HepG2 (cell line): ENCODE results near the gene BCAP29. TPM values are rescaled to one million over a fixed set of nuclear protein-coding genes. Genes with fewer than 3 reads are reported as not detected.
A peak's percentile ranks its signal among the peaks of the same experiment; 100 is the strongest.

Experiments used
- ATF6 ChIP-seq: sonication (generic); formaldehyde crosslinking; conservative IDR thresholded peaks from 2 replicates; pipeline ENCODE4 v1.4.0; 2020; ENCODE audit warnings: missing genetic modification reagents
- CEBPG ChIP-seq: IDR thresholded peaks from 2 replicates; pipeline ENCODE4 v1.6.1; 2016
- CENPBD1 ChIP-seq: sonication (generic); formaldehyde crosslinking; IDR thresholded peaks from 2 replicates; pipeline ENCODE4 v1.8.0; 2022; ENCODE audit warnings: missing genetic modification reagents, low read depth, mild to moderate bottlenecking, borderline replicate concordance
- CENPT ChIP-seq: sonication (generic); formaldehyde crosslinking; IDR thresholded peaks from 2 replicates; pipeline ENCODE4 v1.8.0; 2022; ENCODE audit warnings: low read depth, mild to moderate bottlenecking, moderate library complexity, missing genetic modification reagents
- EED ChIP-seq: sonication (generic); formaldehyde crosslinking; IDR thresholded peaks from 2 replicates; pipeline ENCODE4 v1.5.0; 2020; ENCODE audit warnings: mild to moderate bottlenecking, missing genetic modification reagents
- HNF4G ChIP-seq, 2 experiments: sonication (generic) in 1 of 2; formaldehyde crosslinking in 1 of 2; IDR thresholded peaks; 2 replicates each; pipeline versions ENCODE4 v1.4.0 to v1.6.1; 2011 to 2020; ENCODE audit warnings: borderline replicate concordance in 2 of 2, low read depth in 2 of 2, mild to moderate bottlenecking in 2 of 2, low read length in 1 of 2, missing genetic modification reagents in 1 of 2, moderate library complexity in 1 of 2
- KMT2B ChIP-seq: IDR thresholded peaks from 2 replicates; pipeline ENCODE4 v1.6.1; 2016; ENCODE audit warnings: missing genetic modification reagents, missing compliant biosample characterization
- NR2C2 ChIP-seq: sonication (generic); formaldehyde crosslinking; IDR thresholded peaks from 2 replicates; pipeline ENCODE4 v1.4.0; 2020; ENCODE audit warnings: missing genetic modification reagents, mild to moderate bottlenecking, moderate library complexity, borderline replicate concordance
- SALL1 ChIP-seq: sonication (generic); formaldehyde crosslinking; IDR thresholded peaks from 2 replicates; pipeline ENCODE4 v1.8.0; 2022; ENCODE audit warnings: mild to moderate bottlenecking, missing genetic modification reagents
- TCF12 ChIP-seq, 2 experiments: fragments of 450-650 bp in 1 of 2; sonication (generic) in 1 of 2; formaldehyde crosslinking in 1 of 2; IDR thresholded peaks; 2 replicates each; pipeline versions ENCODE4 v1.6.1 to v1.8.0; 2017 to 2022; ENCODE audit warnings: antibody characterized with exemption in 1 of 2, mild to moderate bottlenecking in 1 of 2, missing genetic modification reagents in 1 of 2, moderate library complexity in 1 of 2
- ZIK1 ChIP-seq: sonication (generic); formaldehyde crosslinking; IDR thresholded peaks from 2 replicates; pipeline ENCODE4 v1.5.0; 2020; ENCODE audit warnings: mild to moderate bottlenecking, low read depth, missing genetic modification reagents, borderline replicate concordance
- ZMYM4 ChIP-seq: sonication (generic); formaldehyde crosslinking; IDR thresholded peaks from 2 replicates; pipeline ENCODE4 v1.8.1; 2023; ENCODE audit warnings: mild to moderate bottlenecking, missing genetic modification reagents
- ZNF430 ChIP-seq: sonication (generic); formaldehyde crosslinking; IDR thresholded peaks from 2 replicates; pipeline ENCODE4 v1.9.0; 2021; ENCODE audit warnings: mild to moderate bottlenecking, missing genetic modification reagents
- ZNF558 ChIP-seq: sonication (generic); formaldehyde crosslinking; IDR thresholded peaks from 2 replicates; pipeline ENCODE4 v1.9.0; 2022; ENCODE audit warnings: mild to moderate bottlenecking, missing genetic modification reagents, borderline replicate concordance
- ZNF576 ChIP-seq: sonication (generic); formaldehyde crosslinking; IDR thresholded peaks from 2 replicates; pipeline ENCODE4 v1.4.0; 2020; ENCODE audit warnings: mild to moderate bottlenecking, missing genetic modification reagents
- ZNF790 ChIP-seq: sonication (generic); formaldehyde crosslinking; IDR thresholded peaks from 2 replicates; pipeline ENCODE4 v1.8.0; 2022; ENCODE audit warnings: missing genetic modification reagents, mild to moderate bottlenecking, borderline replicate concordance
- polyA plus RNA-seq, 8 experiments: library from polyadenylated mRNA; depleted of rRNA in 3 of 8; stranded (reverse) in 7 of 8; unstranded in 1 of 8; fragments of >200 nt; fragmentation: Illumina TruSeq in 4 of 8; extraction: Trizol in 4 of 8; gene quantifications; 2 replicates each; pipeline versions ENCODE4 v1.2.1 to v1.2.3, GENCODE V29; 2011 to 2016; ENCODE audit warnings: low read depth in 4 of 8, missing spikeins in 1 of 8, mixed read lengths in 1 of 8; ENCODE audit not compliant: insufficient read depth in 1 of 8
- total RNA-seq, 5 experiments: library from RNA; depleted of rRNA; stranded (reverse); fragments of >200 nt; fragmentation: Illumina TruSeq; extraction: Trizol; gene quantifications; 2 replicates each; pipeline ENCODE4 v1.2.3, GENCODE V29; 2016; ENCODE audit warnings: low read depth in 1 of 5
- TF ChIP-seq, protein P1 (sequence below): sonication (generic); formaldehyde crosslinking; conservative IDR thresholded peaks from 2 replicates; pipeline ENCODE4 v1.8.0; 2022; ENCODE audit warnings: mild to moderate bottlenecking, moderate library complexity, missing genetic modification reagents
- TF ChIP-seq, protein P2 (sequence below): sonication (generic); formaldehyde crosslinking; IDR thresholded peaks from 2 replicates; pipeline ENCODE4 v1.5.1; 2020; ENCODE audit warnings: mild to moderate bottlenecking, missing genetic modification reagents, moderate library complexity

The BCAP29 gene
- total and polyA plus RNA-seq, 2 of the 13 experiments (the other 11 are each of a cell fraction or from before 2014, with no cell fraction given): 15.3 to 35.6 TPM

GRCh38 chr7:107579885-107580715 is at the start of gene BCAP29 (continued):
- TF ChIP-seq SALL1 (peak; percentile 73), ZIK1 (0 out of 2 replicates have a peak, but pooled peaks have one; percentile 64), CENPBD1 (CRISPR knock-in tag) (no peak), NR2C2 (CRISPR knock-in tag) (peak; percentile 67; the same call in 1 of the 2 replicates), ATF6 (no peak), ZNF430 (CRISPR knock-in tag) (peak; percentile 36; the same call in 1 of the 2 replicates), ZNF558 (CRISPR knock-in tag) (0 out of 2 replicates have a peak, but pooled peaks have one; percentile 52), CENPT (CRISPR knock-in tag) (no peak), CEBPG (CRISPR knock-in tag) (0 out of 2 replicates have a peak, but pooled peaks have one; percentile 8), HNF4G (IDR thresholded peaks at IDR 0.05; ENCODE audit: borderline replicate concordance, low read depth, low read length) (peak; percentile 35; the same call in 1 of the 2 replicates), HNF4G (CRISPR knock-in tag; IDR thresholded peaks at IDR 0.05; ENCODE audit: borderline replicate concordance, low read depth) (peak; percentile 49; the same call in 1 of the 2 replicates), EED (CRISPR knock-in tag) (peak; percentile 56; the same call in 1 of the 2 replicates), ZNF790 (CRISPR knock-in tag) (no peak; the same call in 1 of the 2 replicates), KMT2B (CRISPR knock-in tag) (peak; percentile 69), ZNF576 (CRISPR knock-in tag) (no peak), ZMYM4 (CRISPR knock-in tag) (peak; percentile 78), TCF12 (IDR thresholded peaks at IDR 0.05) (no peak), TCF12 (CRISPR knock-in tag; IDR thresholded peaks at IDR 0.05) (0 out of 2 replicates have a peak, but pooled peaks have one; percentile 61)
- TF ChIP-seq, protein P1, sequence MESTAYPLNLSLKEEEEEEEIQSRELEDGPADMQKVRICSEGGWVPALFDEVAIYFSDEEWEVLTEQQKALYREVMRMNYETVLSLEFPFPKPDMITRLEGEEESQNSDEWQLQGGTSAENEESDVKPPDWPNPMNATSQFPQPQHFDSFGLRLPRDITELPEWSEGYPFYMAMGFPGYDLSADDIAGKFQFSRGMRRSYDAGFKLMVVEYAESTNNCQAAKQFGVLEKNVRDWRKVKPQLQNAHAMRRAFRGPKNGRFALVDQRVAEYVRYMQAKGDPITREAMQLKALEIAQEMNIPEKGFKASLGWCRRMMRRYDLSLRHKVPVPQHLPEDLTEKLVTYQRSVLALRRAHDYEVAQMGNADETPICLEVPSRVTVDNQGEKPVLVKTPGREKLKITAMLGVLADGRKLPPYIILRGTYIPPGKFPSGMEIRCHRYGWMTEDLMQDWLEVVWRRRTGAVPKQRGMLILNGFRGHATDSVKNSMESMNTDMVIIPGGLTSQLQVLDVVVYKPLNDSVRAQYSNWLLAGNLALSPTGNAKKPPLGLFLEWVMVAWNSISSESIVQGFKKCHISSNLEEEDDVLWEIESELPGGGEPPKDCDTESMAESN (CRISPR knock-in tag): peak; percentile 82; the same call in 1 of the 2 replicates
- TF ChIP-seq, protein P2, sequence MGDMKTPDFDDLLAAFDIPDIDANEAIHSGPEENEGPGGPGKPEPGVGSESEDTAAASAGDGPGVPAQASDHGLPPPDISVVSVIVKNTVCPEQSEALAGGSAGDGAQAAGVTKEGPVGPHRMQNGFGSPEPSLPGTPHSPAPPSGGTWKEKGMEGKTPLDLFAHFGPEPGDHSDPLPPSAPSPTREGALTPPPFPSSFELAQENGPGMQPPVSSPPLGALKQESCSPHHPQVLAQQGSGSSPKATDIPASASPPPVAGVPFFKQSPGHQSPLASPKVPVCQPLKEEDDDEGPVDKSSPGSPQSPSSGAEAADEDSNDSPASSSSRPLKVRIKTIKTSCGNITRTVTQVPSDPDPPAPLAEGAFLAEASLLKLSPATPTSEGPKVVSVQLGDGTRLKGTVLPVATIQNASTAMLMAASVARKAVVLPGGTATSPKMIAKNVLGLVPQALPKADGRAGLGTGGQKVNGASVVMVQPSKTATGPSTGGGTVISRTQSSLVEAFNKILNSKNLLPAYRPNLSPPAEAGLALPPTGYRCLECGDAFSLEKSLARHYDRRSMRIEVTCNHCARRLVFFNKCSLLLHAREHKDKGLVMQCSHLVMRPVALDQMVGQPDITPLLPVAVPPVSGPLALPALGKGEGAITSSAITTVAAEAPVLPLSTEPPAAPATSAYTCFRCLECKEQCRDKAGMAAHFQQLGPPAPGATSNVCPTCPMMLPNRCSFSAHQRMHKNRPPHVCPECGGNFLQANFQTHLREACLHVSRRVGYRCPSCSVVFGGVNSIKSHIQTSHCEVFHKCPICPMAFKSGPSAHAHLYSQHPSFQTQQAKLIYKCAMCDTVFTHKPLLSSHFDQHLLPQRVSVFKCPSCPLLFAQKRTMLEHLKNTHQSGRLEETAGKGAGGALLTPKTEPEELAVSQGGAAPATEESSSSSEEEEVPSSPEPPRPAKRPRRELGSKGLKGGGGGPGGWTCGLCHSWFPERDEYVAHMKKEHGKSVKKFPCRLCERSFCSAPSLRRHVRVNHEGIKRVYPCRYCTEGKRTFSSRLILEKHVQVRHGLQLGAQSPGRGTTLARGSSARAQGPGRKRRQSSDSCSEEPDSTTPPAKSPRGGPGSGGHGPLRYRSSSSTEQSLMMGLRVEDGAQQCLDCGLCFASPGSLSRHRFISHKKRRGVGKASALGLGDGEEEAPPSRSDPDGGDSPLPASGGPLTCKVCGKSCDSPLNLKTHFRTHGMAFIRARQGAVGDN (CRISPR knock-in tag): peak; percentile 83
